Measurements from ENCODE around the gene ENTPD5.

GRCh38 chr14:73968885-73969284 lies 50.2 kb downstream of the ENTPD5 start:
- no peak for TF ChIP-seq POLR2A (IDR thresholded peaks at IDR 0.05)
- no peak for TF ChIP-seq CTCF (IDR thresholded peaks at IDR 0.05)
